ENCODE measurements around the gene PDE4D.

PDE4D gene

DNA sequence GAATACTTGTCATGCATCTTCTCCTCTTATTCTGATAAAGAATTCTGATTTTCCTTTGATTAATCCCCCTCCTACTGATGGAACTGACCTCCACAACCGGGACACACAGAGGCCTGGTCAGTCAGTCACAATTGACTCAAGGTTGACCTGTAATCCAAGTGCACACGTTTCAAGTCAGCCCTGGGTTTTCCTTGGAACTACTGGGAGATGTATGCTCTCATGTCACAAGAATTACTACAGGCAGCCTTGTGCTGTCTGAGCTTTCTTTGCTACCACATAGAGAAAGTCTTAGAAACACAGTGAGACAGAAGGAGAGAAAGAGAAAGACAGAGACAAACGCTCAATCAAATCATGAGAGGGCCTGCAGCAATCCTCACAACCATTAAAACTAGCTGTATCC lies 345.8 kb downstream of the PDE4D start:
- DNase-seq (ENCODE audit: low read depth): no peak

DNA sequence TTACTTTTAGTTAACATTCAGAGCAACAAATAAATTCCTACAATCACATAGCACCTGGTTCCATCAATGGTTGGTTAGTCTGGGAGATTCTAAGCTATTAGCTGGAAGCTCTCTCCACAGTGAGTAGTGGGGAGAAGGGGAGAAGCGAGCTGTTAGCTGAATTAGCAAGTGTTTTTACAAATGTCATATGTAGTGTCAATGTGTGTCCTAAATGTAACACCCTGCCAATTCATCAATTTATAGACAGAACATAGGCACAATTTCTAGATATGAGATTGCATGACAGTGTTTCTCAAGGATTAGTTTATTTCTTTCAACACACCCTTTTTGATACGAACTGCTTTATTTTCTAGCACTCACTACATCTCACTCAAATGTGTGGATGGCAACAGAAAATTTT lies 349.0 kb downstream of the PDE4D start:
- no peak for DNase-seq (ENCODE audit: low read depth)

DNA sequence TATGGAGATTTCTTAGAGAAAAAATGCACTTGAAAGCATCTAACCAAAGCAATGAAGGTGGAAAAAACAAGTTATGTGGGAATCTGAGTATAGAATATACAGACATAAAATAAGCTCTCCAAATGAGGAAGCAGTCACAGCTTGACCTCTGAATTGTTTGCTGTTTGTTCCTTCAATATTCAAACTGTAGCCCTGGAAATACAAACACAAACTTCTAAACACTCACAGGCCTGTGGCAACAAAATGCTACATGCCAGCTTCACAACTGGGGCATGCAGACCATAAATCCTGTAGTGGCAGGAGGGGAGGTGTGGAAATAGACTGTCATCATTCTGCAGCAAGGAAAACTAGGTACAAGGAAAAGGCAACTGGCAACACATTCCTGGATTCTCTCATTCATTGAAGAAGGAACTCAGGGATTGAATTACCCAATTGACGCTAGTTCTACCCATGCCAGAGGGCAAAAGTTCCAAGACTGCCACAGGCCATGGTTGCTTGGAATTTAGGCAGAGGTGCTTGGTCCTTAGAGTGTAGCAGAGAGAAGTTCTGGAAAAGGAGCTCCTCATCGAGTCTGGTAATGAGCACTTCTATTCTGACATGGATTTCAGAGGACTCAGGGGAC lies 349.6 kb downstream of the PDE4D start:
- DNase-seq (ENCODE audit: low read depth): no peak

DNA sequence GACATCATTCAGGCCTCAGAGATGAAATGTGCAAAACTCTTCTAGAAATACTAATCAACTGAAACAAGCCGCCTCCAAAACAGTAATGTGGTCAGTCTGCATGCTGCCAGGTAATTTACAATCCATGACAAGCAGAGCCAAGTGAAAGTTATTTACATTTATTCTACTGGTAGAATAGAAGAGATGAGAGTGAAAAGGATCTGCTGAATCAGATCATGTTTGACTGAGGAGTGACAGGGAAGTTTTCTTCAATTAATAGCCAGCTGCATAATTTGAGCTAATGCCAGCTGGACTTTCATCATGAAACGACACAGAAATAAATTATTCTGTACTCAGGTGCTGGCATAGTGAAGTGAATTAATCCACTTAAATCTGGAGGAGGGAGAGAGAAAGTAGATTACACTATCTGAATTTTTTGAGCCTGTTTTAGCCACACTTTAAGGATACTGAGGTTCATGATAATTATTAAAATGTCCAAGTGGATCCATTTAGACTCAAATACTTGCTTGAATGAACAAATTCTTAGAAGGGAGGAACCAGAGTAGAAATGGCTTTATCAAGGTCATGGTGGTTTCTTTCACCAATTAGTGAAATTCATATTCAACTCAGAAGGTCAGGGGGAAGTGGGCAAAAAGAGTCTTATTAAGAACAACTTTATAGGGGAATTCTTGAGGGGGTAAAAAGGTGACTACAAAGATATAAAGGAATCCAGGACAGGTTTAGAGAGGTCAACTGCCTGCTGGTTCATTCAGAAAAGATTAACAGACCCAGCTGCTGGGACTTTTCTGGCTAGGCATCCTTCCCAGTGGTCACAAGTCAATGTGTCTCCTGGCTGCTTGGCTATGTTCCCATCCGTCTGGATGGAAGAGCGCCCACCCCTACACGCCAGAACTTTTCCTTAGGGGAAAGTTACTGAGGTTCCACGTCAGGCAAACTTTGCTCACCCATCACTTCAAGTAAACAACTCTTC lies 350.4 kb downstream of the PDE4D start:
- no peak for DNase-seq (ENCODE audit: low read depth)

DNA sequence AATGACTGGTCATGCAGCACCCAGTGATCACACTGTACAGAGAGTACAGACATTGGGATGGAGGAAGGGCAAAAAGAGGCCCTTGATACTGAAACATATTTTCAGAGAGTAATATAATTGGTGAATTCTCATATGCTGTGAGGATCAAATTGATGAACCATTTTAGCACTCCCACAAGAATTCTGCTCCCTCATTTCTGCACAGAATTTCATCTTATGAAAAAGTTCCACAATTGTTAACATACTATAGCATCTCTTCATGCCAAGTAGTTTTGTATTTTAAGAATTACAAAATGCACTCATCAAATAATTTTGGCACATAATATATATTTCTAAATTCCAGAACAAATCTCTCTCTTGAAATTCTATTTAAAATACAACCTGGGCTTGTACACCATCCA lies 351.2 kb downstream of the PDE4D start:
- DNase-seq (ENCODE audit: low read depth): no peak

DNA sequence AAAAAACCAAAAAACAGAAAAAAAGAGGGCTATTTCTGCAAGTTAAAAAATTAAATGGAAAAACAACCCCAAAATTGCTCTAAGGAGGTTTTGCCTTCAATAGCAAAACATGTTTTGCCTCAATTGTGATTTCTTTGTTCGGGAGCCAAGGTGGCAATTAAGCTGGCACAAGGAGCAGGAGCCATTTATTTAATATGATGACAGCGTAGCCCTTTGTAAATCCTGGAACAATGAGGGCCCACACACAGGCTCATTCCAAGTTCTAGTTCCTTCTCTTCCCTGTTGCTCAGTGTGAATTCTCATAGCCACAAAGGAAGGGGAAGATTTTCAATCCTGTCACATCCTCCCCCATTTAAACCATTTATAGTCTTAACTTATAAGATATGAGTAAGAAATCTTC lies 353.2 kb downstream of the PDE4D start:
- DNase-seq (ENCODE audit: low read depth): no peak

DNA sequence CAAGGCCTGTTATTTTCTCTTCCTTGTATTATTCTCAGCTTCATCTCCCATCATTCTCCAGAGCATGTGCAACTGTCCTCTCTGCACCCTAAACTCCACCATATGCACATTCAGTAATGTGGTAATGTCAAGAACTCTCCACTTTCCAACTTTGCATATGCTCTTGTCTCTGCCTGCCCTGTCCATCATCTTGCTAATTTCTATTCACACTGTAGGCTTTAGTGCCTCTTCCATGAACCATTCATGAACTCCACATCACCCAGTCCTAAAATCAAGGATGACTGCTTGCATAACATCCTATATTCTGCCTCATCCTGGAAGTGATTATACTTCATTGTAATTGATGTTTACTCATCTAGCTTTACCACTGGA lies 354.8 kb downstream of the PDE4D start:
- no peak for DNase-seq (ENCODE audit: low read depth)

DNA sequence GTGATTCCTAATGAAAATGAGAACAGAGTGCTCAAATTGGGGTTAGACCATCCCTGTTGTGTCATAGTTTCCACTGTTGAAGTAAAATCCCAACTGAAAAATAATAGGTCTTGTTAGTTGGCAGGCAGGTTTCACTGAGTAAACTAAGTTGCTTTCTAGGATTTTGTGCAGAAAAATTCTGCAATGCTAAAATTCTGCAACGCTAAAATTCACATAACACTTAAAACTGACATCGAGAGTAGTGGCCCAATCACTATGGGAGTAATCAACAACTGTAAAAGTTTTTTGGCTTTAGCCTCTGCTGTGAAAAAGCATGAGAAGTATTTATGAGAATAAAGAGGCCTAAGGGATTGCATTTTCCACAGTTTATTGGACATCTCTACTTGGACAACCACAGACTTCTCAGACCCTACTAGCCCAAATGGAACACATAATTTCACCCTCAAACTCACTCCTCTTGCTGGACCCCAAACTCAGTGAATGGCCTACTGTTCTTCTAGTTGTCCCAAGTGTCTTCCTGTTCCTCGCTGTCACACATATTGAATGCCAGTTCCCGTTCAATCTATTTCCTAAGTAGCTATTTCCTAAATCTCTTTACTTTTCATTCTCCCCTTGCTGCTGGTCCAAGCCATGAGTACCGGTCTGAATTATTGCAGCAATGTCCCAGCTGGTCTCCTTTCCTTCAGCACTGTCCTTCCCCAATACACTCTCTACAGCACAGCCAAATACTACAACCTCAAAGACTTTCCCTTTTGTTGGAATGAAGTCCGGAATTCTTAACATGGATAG lies 355.4 kb downstream of the PDE4D start:
- DNase-seq (ENCODE audit: low read depth): no peak

DNA sequence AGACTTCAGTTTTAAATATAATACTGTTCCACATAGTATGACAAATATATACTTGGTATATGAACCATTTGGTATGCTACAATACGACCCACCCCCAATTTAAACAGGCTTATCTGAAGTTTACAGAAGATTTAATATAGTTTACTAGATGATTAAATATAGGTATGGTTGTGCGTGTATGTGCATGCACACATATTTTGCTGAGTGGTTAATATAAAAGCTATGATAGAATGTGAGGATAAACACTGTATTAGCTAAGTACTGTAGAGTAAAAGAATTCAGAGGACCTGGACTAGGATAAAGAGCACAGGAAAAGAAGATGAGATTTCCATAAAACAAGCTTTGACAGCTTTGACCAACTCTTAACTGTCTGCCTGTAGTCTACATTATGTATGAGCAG lies 356.7 kb downstream of the PDE4D start:
- no peak for DNase-seq (ENCODE audit: low read depth)

DNA sequence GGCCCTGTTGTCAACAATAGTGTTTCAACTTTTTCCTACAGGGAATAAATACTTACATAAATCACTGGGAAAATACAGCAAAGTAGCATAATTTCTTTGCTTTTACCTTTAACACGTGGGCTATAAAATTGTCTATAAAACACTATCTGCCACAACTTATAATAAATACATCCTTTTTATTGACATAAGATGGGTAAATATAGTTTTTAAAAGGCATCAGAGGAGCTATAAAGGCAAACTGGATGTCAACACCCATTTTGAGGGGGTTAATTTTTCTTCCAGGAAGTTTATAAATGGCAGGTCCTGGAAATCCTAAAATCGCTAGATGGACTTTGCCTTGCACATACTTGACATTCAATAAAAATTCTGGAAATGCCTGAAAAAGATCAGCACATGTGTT lies 358.0 kb downstream of the PDE4D start:
- DNase-seq (ENCODE audit: low read depth): no peak

DNA sequence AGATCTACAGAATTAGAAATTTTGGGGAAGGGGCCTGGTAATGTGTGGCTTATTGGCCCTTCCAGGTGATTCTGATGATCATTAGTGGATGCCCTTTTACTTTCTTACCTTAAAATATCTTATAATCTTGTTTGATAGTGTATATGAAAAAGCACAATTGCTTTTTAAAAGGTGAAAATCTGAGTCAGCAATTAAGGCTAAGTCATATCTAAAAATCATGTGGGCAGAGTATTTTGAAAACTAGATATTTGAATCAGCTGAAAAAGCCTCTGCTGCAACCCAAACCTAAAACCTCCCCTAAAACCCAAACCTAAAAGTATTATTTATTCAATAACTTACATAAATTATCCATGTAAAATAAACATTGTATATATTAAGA lies 359.8 kb downstream of the PDE4D start:
- DNase-seq (ENCODE audit: low read depth): no peak

DNA sequence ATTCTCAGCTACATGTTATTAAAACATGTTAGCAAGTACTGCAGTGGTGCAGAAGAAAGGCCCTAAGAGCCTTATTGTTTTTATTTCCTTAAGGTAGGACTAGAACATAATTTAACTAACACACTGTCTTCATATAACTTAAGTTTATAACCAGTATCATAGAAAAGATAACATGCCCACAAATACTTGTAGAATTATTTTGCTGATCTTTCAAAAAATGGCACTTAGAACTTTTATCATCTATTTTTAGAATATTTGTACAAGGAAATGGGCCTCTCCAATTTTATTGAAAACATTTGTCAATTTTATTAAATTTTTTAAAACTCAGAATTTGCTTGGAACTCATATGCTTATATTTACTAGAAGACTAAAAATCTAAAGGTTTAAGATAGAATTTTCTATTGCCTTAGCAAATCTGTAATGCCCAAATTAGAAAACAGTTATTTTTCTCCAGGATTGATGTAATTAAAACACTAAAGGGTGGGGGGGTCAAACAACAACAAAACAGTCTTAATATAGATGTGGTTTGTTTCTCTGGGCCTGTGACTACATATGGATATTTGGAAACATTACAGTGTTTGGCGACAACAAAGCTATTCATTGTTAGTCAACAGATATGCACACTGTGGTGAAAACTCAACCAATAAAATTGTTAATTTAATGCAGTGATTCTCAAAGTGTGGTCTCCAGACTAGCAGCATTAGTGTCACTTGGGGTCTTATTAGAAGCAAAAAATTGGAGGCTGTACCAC lies 360.4 kb downstream of the PDE4D start:
- no peak for DNase-seq (ENCODE audit: low read depth)

DNA sequence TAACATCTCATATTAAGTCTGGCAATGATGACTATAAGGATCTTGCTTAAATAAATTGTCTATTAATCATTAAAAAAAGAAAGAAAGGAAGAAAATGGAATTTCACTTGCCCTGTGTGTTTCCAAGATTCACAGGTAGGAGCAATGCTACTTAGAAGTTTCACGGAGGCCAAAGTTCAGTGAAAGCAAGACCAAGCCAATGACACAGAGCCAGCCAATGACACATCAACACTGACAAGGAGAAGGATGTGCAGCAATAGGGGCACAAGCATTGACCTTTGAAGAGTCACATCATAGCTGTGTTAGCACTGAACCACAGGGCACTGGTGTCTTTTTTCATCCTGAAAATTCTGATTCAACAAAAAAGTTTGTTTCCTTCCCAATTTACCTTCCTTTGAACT lies 364.3 kb downstream of the PDE4D start:
- no peak for DNase-seq (ENCODE audit: low read depth)

DNA sequence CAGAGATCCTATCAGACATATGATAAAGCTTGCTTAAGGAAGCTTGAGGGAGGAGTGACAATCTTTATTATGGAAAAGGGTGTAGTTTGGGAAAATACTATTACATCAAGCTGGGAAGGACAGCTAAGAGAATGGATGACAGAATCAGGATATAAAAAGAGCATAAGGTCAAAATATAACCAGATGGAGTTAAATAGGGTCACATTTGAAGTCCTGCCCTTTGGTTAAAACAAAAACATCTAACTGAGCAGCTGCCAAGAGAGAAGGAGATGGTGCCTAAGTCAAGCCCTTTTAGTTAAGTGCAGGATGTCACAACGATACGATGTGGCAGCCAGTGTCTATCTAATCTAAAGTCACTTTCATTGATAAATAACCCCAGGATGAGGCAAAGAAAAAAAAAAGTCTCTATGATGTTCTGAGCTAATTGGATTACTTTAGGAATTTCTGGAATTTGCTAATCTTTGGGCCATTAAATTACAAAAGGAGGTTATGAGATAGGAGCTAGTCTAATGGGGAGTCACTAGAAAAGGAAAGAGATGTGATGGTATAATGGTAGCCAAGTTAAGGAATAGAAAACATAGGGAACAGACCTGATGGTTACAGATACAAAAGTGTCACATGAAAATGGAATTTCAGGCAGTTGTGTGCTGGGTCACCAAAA lies 365.2 kb downstream of the PDE4D start:
- DNase-seq (ENCODE audit: low read depth): no peak

DNA sequence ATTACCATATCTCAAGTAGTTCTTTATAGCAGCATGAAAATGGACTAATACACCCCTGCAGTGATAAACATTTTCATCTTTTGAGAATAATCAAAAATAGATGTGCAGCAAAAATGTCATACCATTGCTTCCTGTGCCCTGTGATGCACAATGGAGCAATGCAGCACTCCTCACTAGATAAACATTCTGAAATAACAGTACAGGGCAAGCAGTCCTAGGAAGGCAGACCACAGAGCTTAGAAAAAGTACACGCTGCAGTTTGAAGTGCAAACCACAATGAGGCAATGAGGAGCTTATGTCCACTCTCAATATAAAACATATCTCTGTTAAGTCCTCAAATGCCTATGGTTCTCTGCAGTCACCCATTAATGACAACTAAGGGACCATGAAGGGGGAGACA lies 367.6 kb downstream of the PDE4D start:
- DNase-seq (ENCODE audit: low read depth): no peak

DNA sequence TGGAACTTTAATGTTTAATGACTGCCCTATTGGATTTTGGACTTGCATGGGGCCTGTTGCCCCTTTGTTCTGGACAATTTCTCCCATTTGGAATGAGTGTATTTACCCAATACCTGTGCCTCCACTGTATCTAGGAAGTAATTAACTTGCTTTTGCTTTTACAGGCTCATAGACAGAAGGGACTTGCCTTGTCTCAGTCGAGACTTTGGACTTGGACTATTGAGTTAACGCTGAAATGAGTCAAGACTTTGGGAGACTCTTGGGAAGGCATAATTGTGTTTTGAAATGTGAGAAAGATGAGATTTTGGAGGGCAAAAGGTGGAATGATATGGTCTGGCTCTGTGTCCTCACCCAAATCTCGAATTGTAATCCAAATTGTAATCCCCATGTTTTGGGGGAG lies 368.2 kb downstream of the PDE4D start:
- DNase-seq (ENCODE audit: low read depth): no peak

DNA sequence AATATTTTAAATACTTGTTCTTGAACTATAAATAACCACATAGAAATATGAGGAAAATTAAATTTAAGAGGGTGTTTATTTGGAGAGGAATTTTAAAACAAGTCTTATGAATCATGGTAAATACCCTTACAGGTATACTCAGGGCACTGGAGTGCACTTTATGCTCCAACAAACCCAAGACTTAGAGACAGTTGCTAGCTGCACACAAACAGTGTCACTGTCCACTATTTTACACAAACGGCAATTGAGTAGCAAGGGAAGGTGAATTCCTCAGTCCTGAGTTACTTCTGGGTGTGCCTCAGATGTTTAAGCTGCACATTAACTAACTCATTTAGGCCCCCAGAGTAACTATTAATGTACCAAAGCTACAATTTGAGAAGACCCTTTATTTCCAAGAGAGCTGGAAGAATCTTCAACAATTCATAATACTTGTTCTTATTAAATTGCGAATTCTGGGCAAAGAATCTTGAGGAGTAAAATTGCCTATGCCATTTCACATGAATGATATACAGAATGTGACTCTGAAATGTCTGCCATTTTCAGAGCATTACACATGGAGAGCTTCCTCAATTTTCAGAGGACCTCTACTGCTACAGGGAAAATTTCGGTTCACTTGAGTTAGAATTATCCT lies 371.2 kb downstream of the PDE4D start:
- no peak for DNase-seq (ENCODE audit: low read depth)

DNA sequence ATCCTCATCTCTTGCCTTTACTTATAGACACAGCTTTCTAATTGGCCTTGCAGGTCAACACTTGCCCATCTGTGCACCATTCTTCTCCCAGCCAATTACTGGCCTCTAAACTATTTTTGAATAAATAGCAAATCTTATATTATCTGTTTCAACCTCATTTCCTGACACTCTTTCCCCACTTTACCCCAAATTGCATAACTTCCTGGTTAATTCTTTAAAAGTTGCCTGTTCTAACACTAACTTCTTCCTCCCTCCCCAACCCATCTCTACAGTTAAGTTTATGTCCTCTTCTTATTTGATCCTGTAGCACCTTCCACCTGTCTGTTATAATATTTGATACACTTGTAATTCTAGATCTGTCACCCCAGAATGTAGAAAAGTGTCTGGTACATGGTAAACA lies 372.1 kb downstream of the PDE4D start:
- no peak for DNase-seq (ENCODE audit: low read depth)

DNA sequence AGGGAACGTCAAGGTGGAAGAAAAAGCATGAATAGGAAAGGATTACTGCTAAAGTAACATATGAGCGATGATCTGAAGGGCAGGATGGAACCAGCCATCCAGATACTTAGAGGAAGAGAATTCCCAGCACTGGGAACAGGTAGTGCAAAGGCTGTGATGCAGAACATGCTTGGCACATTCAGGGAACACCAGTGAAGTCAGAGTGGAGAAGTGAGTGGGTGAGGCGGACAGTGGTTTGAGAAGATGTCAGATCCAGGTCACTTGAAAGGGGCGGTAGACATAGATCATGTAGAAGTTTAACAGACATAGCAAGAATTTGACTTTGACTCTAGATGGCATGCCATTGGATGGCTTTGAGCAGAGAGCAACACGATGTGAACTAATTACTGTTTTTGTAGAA lies 374.2 kb downstream of the PDE4D start:
- DNase-seq (ENCODE audit: low read depth): no peak

DNA sequence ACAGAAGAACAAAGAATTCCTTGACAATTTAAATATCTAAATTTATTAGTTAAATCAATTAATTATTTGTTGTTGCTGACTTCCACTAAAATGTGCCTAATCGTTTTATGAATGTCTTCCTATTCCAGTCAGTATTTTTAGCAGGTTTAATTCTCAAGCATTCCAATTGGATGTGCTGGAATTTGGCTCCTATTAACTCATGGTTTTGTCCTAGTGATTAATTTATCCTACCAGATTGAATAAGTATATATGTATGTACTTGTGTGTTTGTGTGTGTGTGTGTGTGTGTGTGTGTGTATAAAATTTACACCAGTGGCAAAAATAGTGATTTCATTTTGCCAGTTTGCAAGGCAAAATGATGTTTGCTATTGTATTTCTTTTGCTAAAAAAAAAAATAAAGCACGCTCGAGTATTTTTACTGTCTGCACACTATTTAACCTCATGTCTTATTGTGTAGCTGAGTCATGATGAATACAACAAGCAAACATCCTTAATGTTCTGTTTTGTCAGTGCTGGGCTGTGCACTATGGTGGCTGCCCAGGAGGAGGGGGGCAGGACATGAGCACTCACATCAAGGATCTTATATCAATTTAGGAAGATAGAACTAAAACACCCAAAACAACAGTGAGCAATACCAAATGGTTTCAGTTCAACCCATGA lies 375.5 kb downstream of the PDE4D start:
- no peak for DNase-seq (ENCODE audit: low read depth)

DNA sequence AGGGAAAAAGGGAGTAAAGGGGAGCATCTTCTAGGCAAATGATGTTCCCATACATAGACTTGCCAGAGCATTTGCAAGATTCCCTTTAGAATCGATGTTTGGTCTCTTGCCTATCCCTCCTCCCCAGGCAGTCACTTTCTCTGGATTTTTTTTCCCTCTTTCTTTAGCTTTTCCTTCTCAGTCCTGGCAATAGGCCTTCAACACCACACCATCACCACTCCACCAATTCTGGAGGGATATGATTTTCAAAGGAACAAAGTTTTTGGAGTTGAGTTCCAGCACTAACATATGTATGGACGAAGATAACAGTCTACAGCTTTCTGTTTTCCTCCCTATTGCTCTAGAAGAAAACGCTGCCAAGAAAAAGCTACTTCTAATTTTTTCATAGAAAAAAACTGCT lies 377.4 kb downstream of the PDE4D start:
- no peak for DNase-seq (ENCODE audit: low read depth)

Data from T follicular helper cell (primary cell).